GM19438 (cell line): ENCODE measurements around the gene CCDC187.

Experiments used
- ATAC-seq: cut with Tn5 transposase; IDR thresholded peaks from one replicate; pipeline ENCODE4 v1.9.1; 2021; ENCODE audit warnings: low read depth; ENCODE audit not compliant: unreplicated experiment

CCDC187 gene

DNA sequence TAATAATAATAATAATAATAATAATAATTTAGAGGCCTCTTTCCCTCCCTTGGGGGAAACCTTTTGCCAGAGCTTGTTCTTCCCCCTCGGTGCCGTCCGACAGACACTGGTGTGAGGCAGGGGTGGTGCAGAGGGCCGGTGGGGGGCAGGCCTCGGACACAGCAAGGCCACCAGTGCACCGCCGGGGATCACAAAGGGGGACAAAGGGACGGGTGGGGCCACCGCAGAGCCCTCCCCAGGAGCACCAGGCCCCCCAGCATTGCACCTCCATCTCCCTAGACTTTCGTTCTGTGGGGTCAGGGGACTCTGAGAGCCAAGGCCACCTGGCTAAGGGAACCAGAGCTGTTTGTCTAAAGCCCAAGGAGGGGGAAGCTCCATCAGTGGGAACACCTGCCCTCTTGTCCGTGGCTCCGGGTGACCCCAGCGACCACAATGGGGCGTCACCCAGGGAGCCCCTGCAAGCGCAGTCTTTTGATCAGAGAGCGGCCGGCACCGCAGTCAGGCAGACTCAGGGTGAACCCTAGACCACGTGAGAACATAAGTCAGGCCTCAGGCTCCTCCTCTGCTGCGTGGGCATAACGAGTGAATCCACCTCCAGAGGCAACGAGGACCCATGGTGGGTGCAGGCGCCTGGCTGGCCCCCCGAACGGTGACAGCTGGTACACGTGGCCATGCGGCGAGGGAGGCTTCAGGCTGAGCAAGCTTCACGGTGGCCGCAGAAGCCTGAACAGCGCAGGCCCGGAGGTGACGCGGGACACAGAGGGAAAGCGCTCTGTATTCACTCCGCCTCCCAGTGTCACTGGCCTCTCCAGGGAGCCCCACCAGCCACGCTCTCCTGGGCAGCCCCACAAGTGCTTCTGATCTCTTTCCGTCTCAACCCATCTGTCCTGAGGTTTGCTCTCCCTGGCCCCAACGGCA lies 46.3 kb downstream of the CCDC187 start:
- ATAC-seq: no peak

DNA sequence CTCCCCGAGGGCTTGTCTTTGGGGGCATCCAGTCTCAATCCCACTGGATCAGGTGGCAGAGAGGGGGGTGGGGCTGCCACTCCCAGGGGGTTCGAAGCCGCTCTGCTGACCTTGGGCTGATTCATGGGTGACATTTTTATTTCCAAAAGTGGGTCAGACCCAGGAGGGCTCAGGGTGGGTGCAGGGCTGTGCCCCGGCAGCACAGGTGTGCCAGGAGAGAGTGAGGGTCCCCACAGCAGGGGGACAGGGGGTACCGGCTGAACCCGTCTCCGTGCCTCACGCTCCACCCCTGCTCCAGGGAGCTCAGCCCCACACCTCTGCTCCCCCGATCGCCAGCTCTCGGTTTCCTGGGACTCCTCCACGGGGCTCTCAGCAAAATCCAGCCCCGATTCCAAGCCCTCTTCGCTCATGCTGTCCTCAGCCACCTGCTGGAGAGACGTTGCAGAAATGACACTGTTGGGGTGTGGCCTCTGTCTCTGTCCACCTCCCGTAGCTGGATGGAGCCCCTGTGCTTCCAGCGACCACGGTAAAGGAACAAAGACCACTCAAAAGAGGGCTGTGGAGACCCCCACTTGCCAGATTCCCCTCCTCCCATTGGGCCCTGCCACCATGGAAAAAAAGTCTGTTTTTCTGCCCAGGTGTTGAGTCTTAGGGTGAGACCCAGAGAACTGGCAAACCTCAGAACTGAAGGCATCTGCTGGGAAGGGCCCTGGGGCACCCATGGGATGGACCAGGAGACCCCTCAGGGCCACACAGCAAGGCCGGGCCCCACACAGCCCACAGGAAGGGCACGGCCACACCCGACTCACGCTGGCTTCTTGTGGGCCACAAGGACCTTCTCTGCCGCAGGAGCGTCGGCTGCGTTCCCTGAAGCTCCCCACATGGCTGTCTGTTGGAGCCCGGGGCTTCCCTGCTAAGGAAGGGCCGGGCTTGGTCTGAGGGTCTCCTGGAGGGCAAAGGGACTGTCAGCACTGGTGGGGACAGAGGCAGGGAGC lies 47.7 kb downstream of the CCDC187 start:
- ATAC-seq: no peak

DNA sequence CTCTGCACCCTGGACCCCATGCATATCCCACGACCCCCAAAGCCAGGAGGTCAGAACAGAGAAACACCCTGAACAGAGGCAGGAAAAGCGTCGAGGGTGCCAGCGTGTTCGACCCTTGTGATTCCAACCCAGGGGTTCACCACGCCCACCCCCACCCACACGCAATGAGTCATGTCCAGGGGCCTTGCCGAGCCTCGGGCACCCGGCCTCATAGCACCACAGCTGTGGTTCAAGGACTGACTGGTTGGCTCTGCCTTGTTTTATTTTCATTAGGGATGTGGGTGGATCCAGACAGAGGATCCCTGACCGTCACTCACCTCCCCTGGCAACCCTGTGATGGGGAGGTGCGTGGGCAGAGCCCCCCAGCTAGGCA lies 48.7 kb downstream of the CCDC187 start:
- no peak for ATAC-seq

DNA sequence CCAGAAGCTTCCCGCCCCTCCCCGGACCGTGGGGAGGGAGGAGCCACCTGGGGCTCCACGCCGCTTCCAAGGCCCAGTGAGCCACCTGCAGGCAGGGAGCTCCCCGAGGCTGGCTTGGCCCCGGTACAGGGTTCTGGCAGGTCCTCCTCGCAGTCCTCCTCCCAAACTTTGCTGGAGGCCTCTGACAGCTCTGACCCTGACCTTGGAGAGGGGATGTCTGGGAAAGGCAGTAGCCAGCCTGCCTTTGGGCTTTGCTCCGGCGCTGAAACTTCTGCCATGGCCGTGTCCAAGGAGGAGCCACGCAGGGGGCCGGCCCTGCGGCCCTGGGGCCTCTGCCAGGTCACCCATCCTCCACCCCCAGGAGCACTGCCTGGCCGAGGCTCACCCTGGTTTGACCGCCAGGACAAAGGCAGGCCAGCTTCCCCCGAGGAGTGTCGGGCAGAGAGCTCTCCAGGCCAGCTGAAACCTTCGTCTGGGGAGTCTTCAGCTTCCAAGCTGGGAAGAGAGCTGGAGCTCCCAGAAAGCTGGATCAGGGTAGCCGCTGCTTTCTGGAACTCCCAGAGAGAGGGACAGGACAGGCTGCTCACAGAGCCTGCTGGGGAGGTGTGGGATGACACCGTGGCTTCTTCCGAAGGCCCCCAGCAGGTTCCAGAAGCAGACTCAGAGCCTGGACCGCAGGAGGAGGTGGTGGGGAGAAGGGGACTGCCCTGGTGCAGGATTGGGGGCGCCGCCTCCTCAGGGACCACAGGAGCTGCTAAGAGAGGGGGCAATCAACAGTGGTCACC lies 49.3 kb downstream of the CCDC187 start:
- no peak for ATAC-seq

DNA sequence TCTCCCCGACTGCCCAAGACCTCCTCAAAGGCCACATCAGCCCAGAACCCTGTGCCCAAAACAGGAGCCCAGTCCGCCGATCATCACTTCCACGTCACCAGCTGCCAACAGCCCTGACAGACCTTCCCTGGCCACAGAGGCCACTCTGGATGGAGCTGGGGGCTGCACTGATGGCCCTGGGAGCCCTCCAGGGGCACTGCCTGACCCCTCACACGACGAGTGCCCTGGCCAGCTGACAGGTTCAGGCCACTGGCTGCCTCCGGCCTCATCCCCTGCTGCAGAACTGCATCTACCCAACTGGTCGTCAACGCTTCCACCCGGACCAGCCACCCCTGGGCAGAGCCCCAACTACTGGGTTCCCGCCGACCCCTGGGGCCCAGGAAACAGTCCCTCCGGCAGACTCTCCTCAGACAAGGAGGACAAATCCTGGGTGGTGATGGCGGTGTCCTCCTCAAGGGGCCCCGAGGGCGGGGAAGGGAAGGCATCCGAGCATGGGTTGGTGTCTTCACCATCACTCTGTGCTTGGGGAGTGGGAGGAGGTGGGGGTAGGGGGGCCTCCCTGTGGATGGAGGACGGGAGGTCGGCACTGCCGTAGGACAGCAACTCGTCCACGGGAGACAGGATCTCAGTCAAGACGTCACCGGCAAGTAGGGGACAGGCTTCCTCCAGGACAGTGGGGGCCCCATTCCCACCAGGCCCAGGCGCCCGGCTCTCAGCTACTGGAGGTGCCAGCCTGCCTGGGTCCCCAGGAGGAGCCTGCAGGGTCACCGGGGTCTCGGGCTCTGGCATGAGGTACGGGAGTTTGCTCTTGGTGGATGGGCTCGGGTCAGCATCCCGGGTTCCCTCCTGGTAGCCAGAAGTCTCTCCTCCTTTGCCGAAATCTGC lies 50.4 kb downstream of the CCDC187 start:
- ATAC-seq: no peak

DNA sequence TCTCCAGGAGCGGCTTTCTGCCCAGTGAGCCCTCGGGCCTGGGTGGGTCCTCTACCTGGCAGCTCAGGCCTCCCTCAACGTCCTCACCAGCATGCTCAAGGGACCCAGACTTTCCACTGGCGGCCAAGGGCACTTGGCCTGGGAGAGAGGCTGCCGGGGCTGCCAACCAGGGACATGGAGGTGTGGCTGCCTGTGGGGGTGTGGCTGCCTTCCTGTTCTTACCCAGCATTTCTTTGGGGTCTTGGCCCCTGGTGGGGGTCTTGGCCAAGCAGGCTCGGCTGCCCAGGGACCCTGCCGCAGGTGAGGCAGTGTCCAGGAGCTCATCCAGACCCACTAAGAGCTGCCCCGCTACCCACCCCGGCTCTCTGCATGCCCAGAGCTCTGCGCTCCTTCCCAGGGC lies 51.0 kb downstream of the CCDC187 start:
- ATAC-seq: no peak

DNA sequence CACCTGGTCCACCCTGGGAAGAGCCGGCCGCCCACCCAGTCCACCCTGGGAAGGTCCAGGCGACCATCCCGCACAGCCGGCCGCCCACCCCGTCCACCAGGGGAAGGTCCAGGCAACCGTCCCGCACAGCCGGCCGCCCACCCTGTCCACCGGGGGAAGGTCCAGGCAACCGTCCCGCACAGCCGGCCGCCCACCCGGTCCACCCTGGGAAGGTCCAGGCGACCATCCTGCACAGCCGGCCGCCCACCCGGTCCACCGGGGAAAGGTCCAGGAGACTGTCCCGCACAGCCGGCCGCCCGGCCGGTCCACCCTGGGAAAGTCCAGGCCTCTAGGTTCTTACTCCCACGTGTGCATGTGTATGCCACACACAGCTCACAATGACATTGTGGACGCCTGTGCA lies 51.6 kb downstream of the CCDC187 start:
- ATAC-seq: no peak

DNA sequence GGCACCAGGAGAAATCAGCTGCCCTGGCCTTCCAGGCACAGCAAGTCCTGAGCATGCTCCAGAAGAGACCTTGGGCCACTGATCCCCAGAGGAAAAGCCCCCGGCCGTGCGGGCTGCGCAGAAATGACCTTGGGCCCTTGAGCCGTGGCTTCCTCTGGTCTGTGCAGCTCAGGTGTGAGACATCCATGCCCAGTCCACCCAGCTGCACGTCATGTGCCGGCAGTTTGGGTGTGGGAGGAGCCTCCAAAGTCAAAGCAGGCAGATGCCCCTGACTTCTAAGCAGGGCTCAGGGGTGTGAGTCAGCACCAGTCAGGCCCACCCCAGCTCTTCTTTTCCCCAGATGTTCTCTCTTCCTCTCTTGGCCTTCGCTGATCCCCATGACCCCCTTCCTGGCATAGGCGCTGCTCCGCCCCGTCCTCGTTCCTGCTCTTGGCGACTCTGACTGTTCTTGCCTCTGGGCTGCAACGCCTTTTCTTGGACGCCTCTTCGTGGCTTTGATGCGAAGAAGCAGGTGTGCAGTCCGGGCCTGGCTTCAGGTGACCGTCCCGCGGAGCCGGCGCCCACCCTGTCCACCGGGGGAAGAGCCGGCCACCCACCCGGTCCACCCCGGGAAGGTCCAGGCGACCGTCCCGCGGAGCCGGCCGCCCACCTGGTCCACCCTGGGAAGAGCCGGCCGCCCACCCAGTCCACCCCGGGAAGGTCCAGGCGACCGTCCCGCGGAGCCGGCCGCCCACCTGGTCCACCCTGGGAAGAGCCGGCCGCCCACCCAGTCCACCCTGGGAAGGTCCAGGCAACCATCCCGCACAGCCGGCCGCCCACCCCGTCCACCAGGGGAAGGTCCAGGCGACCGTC lies 52.4 kb downstream of the CCDC187 start:
- no peak for ATAC-seq

DNA sequence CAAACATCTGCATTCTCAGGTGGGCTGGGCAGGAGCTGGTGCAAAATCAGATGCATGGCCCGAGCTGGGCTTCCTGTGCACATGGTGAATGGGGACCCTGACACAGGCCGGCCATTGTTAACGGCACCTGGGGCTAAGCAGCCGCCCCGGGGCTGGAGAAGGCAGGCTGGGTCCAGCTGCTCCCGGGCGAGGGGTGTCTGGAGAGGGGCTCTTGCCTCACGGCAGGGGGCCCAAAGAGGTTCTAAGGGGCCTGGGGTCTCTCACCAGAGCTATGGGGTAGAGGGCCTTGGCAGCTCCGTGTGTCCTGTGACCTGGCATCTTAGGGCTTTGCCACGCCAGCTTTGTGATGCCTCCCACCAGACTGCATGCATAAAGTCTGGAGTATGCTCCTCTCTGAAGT lies 53.2 kb downstream of the CCDC187 start:
- ATAC-seq: no peak

DNA sequence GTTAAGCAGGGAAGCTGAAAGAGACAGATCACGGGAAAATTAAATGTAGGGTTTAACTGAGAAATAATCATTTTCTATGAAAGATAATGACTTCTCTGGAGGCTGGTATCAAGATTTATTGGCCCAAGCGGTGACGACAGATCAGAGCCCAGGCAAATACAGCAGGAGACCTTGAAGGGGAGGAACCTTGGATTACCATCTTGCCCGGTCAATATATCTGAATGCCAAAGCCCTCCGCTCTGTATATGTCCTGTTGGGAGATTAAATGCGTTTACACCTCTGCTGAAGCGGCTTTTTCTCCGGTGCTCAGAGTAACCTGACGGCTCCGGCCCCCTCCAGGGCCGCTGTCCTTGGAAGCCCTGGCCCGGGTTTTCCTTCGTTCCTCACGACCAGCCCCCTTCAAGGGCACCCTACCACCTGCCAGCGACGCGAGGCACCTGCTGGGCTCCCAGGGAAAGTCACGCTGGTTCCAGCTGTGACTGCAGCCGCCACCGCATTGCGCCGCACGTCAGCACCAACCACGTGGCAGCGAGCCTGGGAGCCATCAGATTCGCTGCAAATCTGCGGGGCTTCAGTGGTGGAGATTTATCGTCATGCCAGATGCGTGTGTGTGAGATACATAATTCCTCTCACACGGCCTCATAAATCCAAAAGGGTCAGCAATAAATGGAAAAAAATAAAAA lies 53.9 kb downstream of the CCDC187 start:
- ATAC-seq: no peak

DNA sequence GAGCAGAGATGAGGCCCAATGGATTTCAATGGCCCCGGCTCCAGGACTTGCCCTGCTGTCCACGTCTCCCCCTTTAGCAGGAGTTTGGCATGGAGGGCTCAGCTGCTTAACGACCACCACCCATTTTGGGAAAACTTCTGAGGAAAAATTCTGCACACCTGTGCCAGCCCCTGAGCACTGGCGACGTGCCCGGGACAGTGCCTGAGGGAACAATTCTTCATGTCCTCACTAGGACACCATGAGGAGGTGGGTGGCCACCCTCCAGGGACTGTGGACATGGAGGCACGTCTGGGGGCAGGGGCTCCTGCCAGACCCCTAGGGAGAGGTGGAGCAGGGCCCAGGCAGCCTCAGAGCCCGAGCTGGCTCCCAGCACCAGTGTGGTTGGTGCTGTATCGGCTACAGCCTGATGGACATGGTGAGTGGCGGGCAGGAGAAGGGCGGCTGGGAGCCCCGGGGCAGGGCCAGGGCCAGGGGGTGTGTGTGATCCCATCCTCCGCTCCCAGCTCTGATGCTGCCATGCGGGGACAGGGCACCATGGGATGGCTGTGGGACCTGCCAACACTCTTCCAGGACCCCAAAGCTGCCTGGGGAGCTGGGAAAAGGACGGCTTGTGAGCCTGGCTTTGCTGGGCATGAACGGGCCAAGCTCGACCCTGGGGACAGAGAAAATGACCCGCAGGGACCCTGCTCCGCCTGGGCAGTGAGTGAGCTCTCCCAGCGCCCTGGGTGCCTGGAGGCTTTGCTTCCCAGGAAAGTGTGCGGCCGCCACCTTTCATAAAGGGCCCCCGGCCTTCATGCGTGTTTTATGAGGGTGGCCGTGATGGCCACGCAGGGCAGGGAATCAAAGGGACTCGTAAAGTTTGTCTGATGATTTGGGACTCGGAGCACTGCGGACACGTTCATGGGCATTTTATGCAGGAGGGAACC lies 54.7 kb downstream of the CCDC187 start:
- no peak for ATAC-seq

DNA sequence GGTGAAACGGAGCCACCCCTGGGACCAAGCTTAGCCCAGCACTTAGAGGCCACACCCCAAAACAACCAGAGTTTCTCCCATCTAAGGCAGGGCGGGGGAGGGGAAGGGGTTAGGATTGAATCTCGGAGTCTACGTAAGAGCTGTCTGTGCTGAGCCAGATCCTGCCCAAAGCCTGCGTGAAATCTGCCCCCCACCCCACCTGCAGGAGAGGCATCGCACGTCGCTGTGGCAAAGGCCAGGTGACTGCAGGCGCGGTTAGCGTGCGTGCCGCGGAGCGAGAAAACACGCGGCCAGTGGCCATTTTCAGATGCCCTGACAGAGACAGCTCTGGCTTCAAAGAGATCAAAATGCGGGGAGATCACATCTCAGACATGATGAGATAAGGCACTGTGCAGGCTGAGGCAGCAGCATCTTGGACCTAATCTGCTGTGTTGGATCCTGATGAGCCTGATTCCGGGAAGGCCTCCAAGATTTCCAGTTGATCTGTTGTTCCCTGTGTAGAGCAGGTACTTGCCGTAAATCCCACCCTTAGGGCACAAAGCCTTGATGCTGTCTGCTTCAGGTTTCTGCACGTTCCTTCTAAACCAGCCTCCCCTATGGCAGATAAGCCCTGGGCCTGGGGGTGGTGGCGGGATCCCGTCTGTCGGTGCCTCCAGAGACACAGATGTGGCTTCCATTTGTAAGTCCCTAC lies 55.8 kb downstream of the CCDC187 start:
- no peak for ATAC-seq

DNA sequence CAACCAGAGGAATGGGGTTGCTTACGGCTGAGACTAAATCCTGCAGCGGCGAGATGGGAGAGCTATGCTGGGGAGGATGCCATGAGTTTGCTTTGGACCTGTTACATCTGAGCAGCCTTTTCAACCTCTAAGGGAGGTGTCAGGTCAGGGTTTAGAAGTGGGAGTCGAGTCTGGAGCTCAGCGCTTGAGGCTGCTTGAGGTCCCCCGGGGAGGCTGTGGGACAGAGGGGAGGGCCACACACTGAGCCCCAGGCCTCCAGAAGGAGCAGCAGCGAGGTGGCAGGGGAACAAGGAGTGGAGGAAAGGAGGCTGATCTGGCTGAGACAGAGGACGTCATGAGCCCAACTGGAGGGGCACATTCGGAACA lies 56.4 kb downstream of the CCDC187 start:
- ATAC-seq: no peak

DNA sequence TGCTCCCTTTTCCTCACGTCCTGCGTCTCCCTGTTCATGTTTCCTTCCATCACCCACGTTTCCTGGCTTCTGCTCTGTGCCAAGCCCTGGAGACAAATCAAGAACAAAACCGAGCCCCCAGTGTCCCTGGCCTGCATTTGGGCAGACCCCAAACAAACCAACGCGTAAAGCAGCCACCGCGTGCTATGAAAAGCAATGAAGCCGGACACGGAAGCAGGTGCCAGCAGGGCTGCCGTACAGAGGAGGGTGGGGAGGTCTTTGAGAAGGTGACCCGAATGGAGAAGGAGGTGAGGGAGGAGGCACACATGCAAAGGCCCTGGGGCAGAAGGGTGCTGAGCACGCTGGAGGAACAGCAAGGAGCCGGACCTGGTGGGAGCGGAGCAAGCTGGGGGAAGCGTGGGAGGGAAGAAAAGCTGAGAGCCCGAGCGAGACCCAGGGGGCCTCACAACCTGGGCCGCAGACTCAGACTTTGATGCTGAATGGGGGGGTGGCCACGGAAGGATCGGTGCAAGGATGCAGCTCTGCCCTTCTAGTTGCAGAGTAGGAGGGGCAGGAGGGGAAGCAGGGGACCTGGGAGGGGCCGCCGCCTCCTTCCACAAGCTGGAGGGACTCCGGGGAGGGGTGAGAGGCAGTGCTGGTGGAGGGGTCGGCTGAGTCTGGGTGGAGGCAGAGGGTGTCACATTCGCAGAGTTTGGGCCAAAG lies 56.9 kb downstream of the CCDC187 start:
- ATAC-seq: no peak

DNA sequence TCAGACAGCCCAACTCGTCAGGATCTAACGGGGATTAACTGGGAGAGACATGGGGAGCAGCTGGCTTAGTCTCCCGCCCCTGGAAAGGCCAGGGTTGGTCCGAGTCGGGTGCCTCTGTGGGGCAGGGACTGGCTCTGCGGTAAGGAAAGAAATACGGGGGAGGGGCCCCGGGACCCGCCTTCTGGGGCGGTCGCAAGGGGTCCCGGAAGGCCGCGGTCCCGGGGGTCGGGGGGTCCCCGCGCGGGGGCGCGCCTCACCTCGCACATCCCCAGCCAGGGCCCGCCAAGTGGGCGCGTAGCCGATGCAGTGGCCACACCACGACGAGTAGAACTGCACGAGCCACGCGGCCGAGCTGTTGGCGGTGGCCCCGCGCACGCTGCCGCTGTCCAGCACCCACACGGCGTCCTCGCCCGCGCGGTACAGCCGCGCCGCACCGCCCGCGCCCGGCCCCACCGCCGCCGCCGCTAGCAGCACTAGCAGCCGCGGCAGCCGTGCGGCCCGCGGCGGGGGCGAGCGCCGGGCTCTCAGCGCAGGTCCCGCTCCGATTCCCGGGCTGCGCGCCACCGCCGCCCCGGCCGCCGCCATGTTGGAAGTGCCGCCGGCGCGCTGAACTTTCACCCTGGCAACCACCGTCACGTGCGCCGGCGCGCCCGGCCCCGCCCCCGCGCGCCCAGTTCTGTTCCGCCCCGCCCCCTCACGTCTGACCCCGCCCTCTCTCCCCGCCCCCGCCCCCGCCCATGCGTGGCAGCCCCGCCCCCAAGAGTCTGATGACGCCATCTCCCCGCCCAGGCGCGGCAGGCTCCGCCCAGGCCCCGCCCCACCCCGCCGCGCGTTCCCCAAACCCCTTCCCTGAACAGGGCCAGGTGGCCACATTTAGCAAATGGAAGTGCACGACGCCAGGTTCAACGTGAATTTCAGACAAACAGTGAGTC lies 58.4 kb downstream of the CCDC187 start, which contains the start of gene QSOX2:
QSOX2 (minus strand) TSS at position 594 of the 932 bp plus-strand sequence; CDS start at position 585, 9 bp downstream.
- ATAC-seq: no peak
